K562 treated with DMSO at 1 percent for 24 hours (cell line): ENCODE results near the gene ZNF69. TPM values are rescaled to one million over a fixed set of nuclear protein-coding genes. Genes with fewer than 3 reads are reported as not detected.

ENCODE experiments used
- total RNA-seq: library from RNA; unstranded; fragments of 300-600 nt; gene quantifications from 2 replicates; pipeline ENCODE4 v1.2.3, GENCODE V29; 2022; ENCODE audit warnings: low read depth; ENCODE audit not compliant: insufficient read depth

ZNF69 gene
- 1.9 and 2.8 TPM in 2 replicates for total RNA-seq

GRCh38 chr19:11887611-11888531 is at the start of gene ZNF69:
Gene ZNF69, plus strand, starts transcription at chr19:11887782. Its CDS starts 142 bp downstream, at chr19:11887924.

DNA sequence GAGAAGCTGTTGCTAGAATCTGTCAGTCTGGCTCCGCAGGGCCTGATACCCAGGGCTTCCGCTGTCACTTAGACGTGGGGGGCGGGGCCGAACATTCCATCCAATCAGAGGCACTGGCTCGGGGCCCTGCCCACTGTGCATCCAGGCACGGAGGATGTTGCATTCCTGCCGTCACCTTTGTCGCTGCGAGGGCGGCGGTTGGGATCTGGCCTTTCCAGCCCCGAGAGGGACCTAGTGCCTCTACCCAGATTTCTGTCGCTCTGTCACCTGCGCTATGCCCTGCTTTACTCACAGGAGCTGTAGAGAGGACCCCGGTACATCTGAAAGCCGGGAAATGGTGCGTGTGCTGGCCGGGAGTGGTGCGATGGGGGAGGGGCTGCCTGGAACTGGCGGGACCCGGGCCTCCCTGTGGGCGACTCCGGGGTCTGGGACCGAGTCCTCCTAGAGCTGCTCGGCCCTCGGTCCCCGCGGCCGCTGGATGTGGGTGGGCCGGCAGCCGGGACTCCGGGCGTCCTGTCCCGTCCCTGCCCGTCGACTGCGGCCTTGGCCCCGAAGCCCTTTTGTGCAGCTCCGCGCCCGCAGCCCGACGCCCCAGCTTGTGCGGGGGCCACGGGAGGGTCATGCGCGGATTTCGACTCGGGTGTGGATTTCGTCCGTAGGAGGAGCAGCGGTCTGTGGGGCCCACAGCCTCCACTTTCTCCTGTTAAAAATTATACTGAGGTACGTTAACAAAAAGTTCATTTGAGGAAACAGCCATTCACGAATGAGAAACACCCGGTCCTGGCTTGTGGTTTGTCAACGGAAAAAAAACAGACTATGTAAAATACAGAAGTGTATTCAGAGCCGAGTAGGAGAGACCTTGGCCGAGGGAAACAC is 38.8 kb upstream of the ZNF69 start, which contains the start of gene ZNF439:
ZNF439 (plus strand) TSS at position 133 of the 876 bp plus-strand sequence; CDS start at position 275, 142 bp downstream.

DNA sequence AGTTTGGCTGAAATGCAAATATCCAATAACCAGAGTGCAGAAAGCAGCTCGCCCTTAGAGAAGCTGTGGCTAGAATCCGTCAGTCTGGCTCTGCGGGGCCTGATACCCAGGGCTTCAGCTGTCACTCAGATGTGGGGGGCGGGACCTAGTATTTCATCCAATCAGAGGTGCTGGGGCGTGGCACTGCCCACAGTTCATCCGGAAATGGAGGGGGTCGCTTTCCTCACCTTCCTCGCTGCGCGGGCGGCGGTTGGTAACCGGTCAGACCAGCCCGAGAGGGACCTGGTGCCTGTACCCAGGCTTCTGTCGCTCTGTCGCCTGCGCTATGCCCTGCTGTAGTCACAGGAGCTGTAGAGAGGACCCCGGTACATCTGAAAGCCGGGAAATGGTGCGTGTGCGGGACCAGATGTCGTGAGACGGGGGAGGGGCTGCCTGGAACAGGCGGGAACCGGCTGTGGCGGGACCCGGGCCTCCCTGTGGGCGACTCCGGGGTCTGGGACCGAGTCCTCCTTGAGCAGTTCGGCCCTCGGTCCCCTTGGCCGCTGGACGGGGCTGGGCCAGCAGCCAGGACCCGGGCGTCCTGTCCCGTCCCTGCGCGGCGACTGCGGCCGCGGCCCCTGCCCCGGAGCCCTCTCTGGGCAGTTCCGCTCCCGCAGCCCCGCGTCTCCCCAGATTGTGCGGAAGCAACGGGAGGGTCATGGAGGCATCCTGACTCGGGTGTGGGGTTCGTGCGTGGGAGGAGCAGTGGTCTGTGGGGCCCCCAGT is 37.5 kb downstream of the ZNF69 start, which contains the start of gene ZNF700:
ZNF700 (plus strand) TSS at position 222 of the 765 bp plus-strand sequence; CDS start at position 326, 104 bp downstream.

Other genes starting within 250 kb of the ZNF69 start
- 7.8 and 9.4 TPM in 2 replicates for gene ZNF823, start 148.8 kb upstream of the ZNF69 start, total RNA-seq
- 2.0 and 3.0 TPM in 2 replicates for gene ZNF441, start 120.8 kb upstream of the ZNF69 start, total RNA-seq
- 0.30 TPM in 1 of 2 replicates, not detected in the other for gene ZNF491, start 89.3 kb upstream of the ZNF69 start, total RNA-seq
- gene ZNF440, start 73.5 kb upstream of the ZNF69 start, total RNA-seq, result 4.1 and 5.6 TPM in 2 replicates
- gene ZNF439, start 39.1 kb upstream of the ZNF69 start, total RNA-seq, result not detected in 2 replicates
- gene ZNF700, start 37.3 kb downstream of the ZNF69 start, total RNA-seq, result 4.3 and 6.1 TPM in 2 replicates
- 0.51 TPM in 1 of 2 replicates, not detected in the other for gene ZNF763, start 77.3 kb downstream of the ZNF69 start, total RNA-seq
- gene ZNF433, start 147.9 kb downstream of the ZNF69 start, total RNA-seq, result 3.2 and 3.9 TPM in 2 replicates
- 0.21 TPM in 1 of 2 replicates, not detected in the other for gene ZNF878, start 165.2 kb downstream of the ZNF69 start, total RNA-seq
- 0.58 and 0.93 TPM in 2 replicates for gene ZNF844, start 176.9 kb downstream of the ZNF69 start, total RNA-seq